Stimulated activated CD8-positive, alpha-beta memory T cell treated with anti-CD3 and anti-CD28 coated beads, Interleukin-12 subunit alpha, Interleukin-12 subunit beta, amount 100 ng/mL, for 4 hours (primary cell): ENCODE measurements around the gene OR2D3.
"Not testable (repeated sequence)": the region's sequence is repeated elsewhere in the genome, so short reads cannot be mapped to it uniquely, and the experiment has no call there.

Experiments
- DNase-seq: peaks from one replicate; pipeline ENCODE4 v3.0.0-alpha.2; 2020; ENCODE audit warnings: low read depth

Gene OR2D3

DNA sequence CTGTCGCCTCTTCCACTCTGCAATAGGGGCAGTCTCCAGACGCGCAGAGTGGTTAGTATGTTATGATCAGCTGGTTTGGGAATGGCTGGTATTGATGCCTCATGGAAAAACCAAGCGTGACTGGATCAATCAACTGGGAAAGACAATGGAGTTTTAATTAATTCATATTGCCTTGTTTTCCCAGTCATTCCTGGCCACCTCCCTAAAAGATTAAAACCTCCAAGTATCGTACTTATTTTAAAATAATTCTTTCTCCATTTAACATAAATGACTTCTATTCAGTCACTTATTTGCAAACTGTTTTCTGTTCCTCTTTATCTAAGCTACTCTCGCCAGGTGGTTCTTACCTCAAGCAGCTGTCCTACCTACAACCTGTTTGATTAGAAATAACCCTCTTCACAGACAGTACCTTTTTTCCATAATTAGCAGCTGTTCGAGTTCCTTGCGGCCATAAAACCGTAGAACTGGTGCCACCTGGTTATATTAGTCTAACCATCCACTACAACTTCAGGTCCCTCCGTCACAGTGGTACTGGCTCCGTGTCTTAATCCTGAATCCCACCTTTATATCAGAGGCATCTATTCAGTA lies 6.3 kb downstream of the OR2D3 start:
- DNase-seq: no peak

DNA sequence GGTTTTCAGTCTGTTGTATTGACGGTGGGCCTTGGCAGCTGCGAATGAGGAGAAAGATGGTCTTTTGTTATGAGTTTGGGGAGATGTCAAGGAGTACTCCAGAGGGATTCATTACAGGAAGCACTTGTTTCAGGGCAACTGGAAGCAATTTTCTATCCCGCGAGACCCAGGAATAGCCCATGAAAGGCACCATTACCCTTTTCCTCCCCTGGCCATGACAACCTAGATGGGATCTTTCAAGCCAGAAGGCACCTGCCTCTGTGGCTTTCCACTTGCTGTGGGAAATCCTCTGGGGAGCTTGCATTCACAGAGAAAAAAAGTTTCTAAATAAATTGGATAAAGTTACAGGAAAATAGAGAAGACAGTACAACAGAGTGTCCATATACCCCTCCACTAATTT lies 8.1 kb downstream of the OR2D3 start:
- no peak for DNase-seq

DNA sequence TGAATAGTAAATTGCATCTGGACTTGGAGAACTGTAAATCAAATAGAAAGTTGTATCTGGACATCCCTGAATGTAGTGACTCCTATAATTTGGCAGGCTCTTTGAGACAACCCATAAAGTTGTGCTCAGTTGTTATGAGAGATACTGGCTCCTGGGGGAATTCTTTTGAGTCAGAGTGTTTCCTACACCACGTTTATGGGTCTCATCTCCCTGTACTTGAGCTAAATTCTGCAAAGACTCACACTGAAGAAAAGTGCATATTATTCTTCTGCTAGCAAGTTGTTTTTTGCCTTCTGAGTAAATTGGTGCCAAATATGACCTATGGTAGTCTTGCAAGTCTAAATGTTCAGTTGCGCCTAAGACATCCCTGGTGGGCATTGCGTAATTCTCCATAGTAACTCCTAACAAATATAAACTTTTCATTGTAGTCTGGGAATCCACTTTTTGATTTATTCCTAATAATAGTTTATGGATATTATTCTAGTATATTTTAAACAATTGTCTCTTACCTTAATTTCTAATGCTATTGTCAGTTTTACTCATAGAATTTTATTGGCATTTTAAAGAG lies 10.4 kb downstream of the OR2D3 start:
- no peak for DNase-seq

DNA sequence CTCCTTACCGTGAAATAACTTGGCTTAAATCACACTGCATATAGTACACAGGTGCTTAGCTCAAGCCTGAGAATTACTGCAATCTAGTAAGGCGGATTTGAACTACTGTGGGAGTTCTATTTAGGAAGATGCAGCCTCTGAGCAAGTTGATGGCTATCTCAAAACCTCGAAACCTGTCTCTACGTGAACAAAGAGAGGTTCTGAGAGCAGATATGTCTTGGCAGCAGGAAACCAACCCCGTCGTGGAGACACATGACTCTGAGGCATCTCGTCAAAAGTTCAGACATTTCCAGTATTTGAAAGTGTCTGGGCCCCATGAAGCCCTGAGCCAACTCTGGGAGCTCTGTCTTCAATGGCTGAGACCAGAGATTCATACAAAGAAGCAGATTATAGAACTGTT lies 11.3 kb downstream of the OR2D3 start:
- DNase-seq: no peak

DNA sequence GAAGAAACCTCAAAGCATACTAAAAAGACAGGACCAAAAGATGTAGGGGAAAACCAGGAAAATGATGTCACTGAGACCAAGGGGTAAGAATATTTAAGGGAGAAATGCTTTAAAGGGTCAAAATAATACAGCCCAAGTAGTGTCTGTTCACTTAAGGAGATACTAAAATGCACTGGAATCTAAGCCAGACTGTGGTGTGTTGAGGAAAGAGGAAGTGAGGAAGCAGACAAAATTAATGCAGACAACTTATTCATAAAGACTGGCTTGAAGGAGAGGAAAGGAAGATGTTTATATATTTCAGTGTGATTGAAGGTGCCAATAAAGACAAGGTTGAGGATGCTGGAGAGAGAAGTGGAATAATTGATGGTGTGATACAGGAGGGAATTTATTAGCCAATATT lies 21.2 kb downstream of the OR2D3 start:
- DNase-seq: no peak

DNA sequence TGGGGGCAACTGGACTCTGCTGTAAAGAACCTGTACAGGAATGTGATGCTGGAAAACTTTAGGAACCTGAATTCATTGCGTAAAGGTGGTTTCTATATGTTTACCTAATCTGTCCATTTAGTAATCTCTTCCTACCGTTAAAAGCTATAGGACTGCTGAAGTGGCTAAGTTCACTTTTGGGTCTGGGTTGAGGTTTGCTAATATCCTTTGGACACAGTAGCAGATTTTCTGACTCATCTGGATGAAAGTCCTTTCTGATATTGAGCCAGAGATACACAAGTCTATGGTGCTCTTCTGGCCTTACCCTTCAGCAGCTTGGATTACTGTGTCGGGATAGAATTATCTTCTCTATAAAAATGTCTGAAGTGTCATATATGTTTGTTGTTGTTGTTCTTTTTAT lies 22.3 kb downstream of the OR2D3 start:
- no peak for DNase-seq

DNA sequence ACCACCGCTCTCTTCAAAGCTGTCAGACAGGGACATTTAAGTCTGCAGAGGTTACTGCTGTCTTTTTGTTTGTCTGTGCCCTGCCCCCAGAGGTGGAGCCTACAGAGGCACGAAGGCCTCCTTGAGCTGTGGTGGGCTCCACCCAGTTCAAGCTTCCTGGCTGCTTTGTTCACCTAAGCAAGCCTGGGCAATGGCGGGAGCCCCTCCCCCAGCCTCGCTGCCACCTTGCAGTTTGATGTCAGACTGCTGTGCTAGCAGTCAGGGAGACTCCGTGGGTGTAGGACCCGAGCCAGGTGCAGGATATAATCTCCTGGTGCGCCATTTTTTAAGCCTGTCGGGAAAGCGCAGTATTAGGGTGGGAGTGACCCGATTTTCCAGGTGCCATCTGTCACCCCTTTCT lies 33.4 kb downstream of the OR2D3 start:
- not testable (repeated sequence) for DNase-seq

DNA sequence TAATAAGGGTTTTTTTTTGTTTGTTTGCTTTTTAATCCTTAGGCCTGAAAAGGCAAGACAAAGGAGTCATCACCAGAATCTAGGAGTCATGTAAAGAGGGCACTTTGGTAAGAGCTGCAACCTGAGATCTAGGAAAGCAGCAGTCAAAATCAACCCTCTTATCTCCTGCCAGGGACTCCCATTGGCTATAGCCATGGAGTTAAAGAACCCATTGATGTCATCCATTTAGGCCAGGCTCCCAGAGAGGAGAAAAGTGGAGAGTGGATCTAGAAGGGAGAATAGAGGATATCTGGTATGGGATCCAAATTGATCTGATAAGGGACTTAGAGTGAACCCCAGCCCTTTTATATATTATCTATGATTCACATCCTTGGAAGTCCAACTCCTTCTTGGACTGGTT lies 41.3 kb downstream of the OR2D3 start:
- no peak for DNase-seq

DNA sequence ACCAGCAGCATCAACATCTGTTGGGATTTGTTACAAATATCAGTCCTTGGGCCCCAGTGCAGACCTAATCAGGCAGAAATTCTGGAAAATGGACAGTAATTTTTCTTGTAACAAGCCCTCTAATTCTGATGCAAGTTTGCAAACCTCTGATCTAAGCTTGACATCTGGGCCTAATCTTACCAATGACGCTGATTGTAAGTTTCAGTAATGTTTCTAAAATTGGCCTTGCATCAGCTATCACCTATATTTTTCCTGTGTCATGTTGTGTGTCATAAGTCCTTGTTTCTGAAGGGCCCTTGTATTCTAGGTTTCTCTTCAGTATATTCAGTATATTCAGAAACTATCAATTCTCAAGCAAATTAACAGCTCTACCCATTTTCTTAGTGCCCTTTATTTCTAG lies 41.9 kb downstream of the OR2D3 start:
- no peak for DNase-seq

DNA sequence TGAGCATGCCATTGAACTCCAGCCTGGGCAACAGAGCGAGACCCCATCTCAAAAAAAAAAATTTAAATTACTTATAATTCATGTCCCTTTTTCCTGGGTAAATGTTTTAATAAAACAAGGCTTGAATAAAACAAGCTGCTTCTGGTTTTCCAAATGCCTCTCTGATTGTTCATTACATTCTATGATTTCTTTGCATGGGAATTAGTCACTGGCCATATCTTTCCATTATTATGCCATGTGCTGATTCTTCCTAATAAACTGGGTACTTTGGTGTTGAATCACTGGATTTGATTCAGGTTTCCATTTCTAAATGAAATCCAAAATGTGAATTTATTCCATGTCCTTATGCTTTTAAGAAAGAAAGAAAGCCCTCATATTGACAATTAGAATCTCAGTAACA lies 48.0 kb downstream of the OR2D3 start:
- no peak for DNase-seq

DNA sequence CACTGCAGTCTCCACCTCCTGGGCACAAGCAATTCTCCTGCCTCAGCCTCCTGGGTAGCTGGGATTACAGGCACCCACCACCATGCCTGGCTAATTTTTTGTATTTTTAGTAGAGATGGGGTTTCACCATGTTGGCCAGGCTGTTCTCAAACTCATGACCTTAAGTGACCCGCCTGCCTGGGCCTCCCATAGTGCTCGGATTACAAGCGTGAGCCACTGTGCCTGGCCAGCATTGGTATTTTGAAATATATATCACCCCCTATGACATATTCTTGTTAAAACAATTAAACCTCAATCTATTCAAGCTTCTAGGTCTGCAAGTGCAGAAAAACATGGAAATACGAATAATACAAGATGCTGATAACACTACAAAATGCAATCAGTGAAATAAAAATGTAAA lies 49.1 kb downstream of the OR2D3 start:
- DNase-seq: not testable (repeated sequence)
